Measurements from ENCODE around the gene PRSS27. TPM values are rescaled to one million over a fixed set of nuclear protein-coding genes. Genes with fewer than 3 reads are reported as not detected.

Gene PRSS27
- total RNA-seq, 2 donors from 2014 or later, result 0.83 to 1.4 TPM

DNA sequence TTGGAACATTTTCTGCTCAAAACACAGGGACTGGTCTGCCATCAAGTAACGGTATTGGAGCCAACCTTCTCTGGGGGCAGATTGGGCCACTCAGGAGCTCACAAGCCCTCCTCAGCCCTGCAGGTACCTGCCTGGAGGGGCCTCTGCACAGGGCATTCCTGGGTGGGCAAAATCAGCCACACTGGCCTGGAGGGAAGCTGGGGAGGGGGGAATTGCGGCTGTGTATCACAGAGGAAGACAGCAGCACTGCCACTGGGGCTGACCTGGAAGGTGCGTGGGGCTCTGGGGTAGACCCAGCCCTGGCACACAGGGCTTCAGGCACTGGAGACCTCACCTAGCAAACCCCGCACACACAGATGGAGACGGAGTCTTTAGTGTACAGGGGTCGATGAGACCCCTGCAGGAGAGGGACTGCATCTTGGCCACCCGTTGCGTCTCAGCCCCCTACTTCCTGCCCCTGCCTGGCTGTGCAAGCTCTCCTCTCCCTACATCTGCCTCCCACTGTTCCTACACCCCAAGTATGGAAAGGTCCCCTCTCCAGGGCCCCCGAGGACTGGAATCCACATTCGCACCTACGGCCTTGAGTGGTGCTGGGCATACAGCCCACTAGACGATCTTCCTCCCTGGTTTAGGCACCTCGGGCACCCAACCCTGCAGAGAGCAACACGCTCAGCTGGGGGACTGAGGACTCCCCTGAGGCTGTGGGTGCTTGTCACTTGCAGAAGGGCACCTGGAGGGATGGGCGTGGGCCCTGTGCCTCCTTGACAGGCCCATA is 25.3 kb upstream of the PRSS27 start:
- DNase-seq (no peak), ATAC-seq (no peak)
- Mint-ChIP-seq H3K4me1 (no peaks in the 10 kb centered on the region), H3K27ac (no peak overlapping the region), H3K4me3 (no peak overlapping the region), H3K36me3 (ENCODE audit: low read depth) (no peaks in the 10 kb centered on the region), H3K27me3 (peaks cover 5% of the 10 kb centered on the region)
- H3K9me3 ChIP-seq (ENCODE audit: control insufficient read depth, low read length, poor library complexity, severe bottlenecking), result no peaks in the 10 kb centered on the region

GRCh38 chr16:2744711-2745110 is 24.7 kb upstream of the PRSS27 start:
- H3K9me3 ChIP-seq (ENCODE audit: control insufficient read depth, low read length, poor library complexity, severe bottlenecking), result no peaks in the 10 kb centered on the region
- no peak for ATAC-seq
- DNase-seq, result no peak
- Mint-ChIP-seq H3K4me3 (no peak overlapping the region), H3K4me1 (no peaks in the 10 kb centered on the region), H3K27ac (no peak overlapping the region), H3K36me3 (ENCODE audit: low read depth) (no peaks in the 10 kb centered on the region), H3K27me3 (peaks cover 5% of the 10 kb centered on the region)

GRCh38 chr16:2743007-2743810 is 23.2 kb upstream of the PRSS27 start:
- Mint-ChIP-seq H3K27ac (no peak overlapping the region), H3K4me1 (no peaks in the 10 kb centered on the region), H3K27me3 (peaks cover 5% of the 10 kb centered on the region), H3K36me3 (ENCODE audit: low read depth) (no peaks in the 10 kb centered on the region), H3K4me3 (no peak overlapping the region)
- no peaks in the 10 kb centered on the region for H3K9me3 ChIP-seq (ENCODE audit: control insufficient read depth, low read length, poor library complexity, severe bottlenecking)
- ATAC-seq, result no peak
- DNase-seq, result no peak

GRCh38 chr16:2742323-2743006 is 22.4 kb upstream of the PRSS27 start:
- H3K36me3 Mint-ChIP-seq (ENCODE audit: low read depth), result no peaks in the 10 kb centered on the region
- no peak for DNase-seq
- H3K4me1 Mint-ChIP-seq, result no peaks in the 10 kb centered on the region
- H3K27ac Mint-ChIP-seq, result no peak overlapping the region
- ATAC-seq, result no peak
- no peak overlapping the region for H3K4me3 Mint-ChIP-seq
- H3K27me3 Mint-ChIP-seq, result peaks cover 5% of the 10 kb centered on the region
- no peaks in the 10 kb centered on the region for H3K9me3 ChIP-seq (ENCODE audit: control insufficient read depth, low read length, poor library complexity, severe bottlenecking)

- Mint-ChIP-seq H3K4me1 (no peaks in the 10 kb centered on the region), H3K27ac (no peak overlapping the region), H3K4me3 (no peak overlapping the region), H3K36me3 (ENCODE audit: low read depth) (no peaks in the 10 kb centered on the region), H3K27me3 (peaks cover 9% of the 10 kb centered on the region)
- DNase-seq, result no peak
- H3K9me3 ChIP-seq (ENCODE audit: control insufficient read depth, low read length, poor library complexity, severe bottlenecking), result no peaks in the 10 kb centered on the region
- ATAC-seq, result no peak
Observed at GRCh38 chr16:2741168-2741567, 21.1 kb upstream of the PRSS27 start.

DNA sequence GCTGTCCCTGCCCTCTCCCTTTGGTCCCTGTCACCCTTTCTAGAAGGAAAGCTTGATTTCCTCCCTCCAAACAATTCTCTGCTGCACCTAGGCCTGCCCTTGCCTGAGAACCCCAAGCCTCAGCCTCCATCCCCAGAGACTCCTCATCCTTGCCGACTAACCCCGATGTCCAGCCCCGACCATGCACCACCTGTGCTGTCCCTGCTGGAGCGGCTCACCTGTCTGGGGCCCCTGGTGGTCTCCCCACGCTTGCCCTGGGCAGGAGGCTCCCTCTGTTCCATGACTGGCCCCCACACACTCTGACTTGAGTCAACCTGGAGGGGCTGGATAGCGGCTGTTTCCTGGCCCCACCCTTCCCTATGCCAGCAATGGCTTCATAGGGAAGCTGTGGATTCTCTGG is 20.5 kb upstream of the PRSS27 start:
- ATAC-seq (no peak), DNase-seq (no peak)
- H3K27ac Mint-ChIP-seq, result peak overlapping the region; percentile 67
- H3K27me3 Mint-ChIP-seq, result peaks cover 9% of the 10 kb centered on the region
- H3K4me3 Mint-ChIP-seq, result no peak overlapping the region
- H3K4me1 Mint-ChIP-seq, result no peaks in the 10 kb centered on the region
- no peaks in the 10 kb centered on the region for H3K36me3 Mint-ChIP-seq (ENCODE audit: low read depth)
- H3K9me3 ChIP-seq (ENCODE audit: control insufficient read depth, low read length, poor library complexity, severe bottlenecking), result no peaks in the 10 kb centered on the region

- Mint-ChIP-seq H3K27ac (peak overlapping the region; percentile 67), H3K4me1 (no peaks in the 10 kb centered on the region), H3K36me3 (ENCODE audit: low read depth) (no peaks in the 10 kb centered on the region), H3K27me3 (peaks cover 9% of the 10 kb centered on the region), H3K4me3 (no peak overlapping the region)
- no peaks in the 10 kb centered on the region for H3K9me3 ChIP-seq (ENCODE audit: control insufficient read depth, low read length, poor library complexity, severe bottlenecking)
- no peak for DNase-seq
- no peak for ATAC-seq
Observed at GRCh38 chr16:2739625-2740430, 19.8 kb upstream of the PRSS27 start.

DNA sequence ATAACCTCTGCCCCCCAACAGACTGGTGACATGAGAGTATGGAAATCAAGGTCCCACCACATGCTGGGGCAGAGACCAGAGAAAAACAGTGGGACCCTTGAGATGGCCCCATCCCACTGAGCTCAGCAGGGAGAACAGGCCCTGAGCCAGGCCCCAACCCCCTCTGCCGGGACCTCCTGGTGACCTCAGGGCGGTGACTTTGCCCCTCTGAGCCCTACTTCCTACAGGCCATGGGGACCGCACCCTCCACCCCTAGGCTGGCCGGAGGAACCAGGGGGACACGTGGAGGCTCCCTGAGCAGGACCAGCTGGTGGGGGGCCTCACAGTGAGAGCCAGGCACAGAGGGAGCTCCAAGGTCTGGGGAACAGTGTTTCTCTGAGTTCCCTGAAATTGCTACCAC is 18.6 kb upstream of the PRSS27 start:
- peaks cover 9% of the 10 kb centered on the region for H3K27me3 Mint-ChIP-seq
- no peak overlapping the region for H3K27ac Mint-ChIP-seq
- no peak for ATAC-seq
- DNase-seq, result no peak
- H3K36me3 Mint-ChIP-seq (ENCODE audit: low read depth), result no peaks in the 10 kb centered on the region
- H3K9me3 ChIP-seq (ENCODE audit: control insufficient read depth, low read length, poor library complexity, severe bottlenecking), result no peaks in the 10 kb centered on the region
- H3K4me1 Mint-ChIP-seq, result no peaks in the 10 kb centered on the region
- no peak overlapping the region for H3K4me3 Mint-ChIP-seq

DNA sequence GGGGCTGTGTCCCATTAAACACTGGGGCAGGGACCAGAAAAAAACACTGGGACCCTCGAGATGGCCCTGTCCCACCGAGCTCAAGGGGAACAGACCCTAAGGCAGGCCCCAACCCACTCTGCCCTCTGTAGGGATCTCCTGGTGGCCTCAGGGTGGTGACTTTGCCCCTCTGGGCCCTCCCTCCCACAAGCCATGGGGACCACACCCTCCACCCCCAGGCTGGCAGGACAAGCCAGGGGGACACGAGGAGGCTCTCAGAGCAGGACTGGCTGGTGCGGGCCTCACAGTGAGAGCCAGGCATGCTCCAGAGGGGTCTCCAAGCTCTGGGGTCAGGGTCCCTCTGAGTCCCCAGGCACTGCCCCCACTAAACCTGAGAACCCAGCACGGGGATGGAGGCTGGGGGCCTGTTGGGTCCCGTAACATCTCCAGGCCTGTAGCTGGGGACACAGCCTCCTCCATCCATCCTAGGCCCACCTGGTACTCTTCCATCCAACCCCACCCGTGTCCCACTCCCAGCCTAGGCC is 17.9 kb upstream of the PRSS27 start:
- no peak overlapping the region for H3K4me3 Mint-ChIP-seq
- no peak overlapping the region for H3K27ac Mint-ChIP-seq
- no peaks in the 10 kb centered on the region for H3K36me3 Mint-ChIP-seq (ENCODE audit: low read depth)
- no peaks in the 10 kb centered on the region for H3K4me1 Mint-ChIP-seq
- ATAC-seq (no peak), DNase-seq (no peak)
- no peaks in the 10 kb centered on the region for H3K9me3 ChIP-seq (ENCODE audit: control insufficient read depth, low read length, poor library complexity, severe bottlenecking)
- peaks cover 9% of the 10 kb centered on the region for H3K27me3 Mint-ChIP-seq

DNA sequence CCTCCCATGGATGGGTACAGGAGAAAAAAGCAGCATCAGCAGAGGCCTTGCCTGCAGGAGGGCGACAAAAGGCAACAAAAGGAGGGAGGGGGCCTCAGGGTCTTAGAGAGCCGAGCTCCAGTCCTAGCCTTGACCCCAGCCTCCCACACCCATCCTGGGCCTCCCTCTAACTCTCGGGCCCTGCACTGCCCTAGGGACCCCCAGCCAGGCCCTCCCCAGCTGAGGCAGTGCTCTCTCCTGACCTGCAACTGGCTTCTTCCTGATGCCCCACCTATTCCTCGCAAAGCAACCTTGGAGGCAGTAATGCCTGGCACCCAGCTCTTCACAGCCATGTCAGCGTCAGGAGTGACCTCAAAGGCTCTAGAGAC is 17.2 kb upstream of the PRSS27 start:
- no peak for ATAC-seq
- H3K27me3 Mint-ChIP-seq, result peaks cover 9% of the 10 kb centered on the region

GRCh38 chr16:2736476-2737237 is 16.6 kb upstream of the PRSS27 start:
- ATAC-seq, result no peak
- H3K4me1 Mint-ChIP-seq, result no peaks in the 10 kb centered on the region
- no peak for DNase-seq
- no peaks in the 10 kb centered on the region for H3K36me3 Mint-ChIP-seq (ENCODE audit: low read depth)
- H3K27me3 Mint-ChIP-seq, result peaks cover 9% of the 10 kb centered on the region
- no peak overlapping the region for H3K27ac Mint-ChIP-seq
- no peak overlapping the region for H3K4me3 Mint-ChIP-seq
- no peaks in the 10 kb centered on the region for H3K9me3 ChIP-seq (ENCODE audit: control insufficient read depth, low read length, poor library complexity, severe bottlenecking)

More for the DNA sequence above, 17.2 kb upstream of the PRSS27 start:
- Mint-ChIP-seq H3K27ac (no peak overlapping the region), H3K4me3 (no peak overlapping the region), H3K4me1 (no peaks in the 10 kb centered on the region), H3K36me3 (ENCODE audit: low read depth) (no peaks in the 10 kb centered on the region)
- no peak for DNase-seq
- H3K9me3 ChIP-seq (ENCODE audit: control insufficient read depth, low read length, poor library complexity, severe bottlenecking), result no peaks in the 10 kb centered on the region

DNA sequence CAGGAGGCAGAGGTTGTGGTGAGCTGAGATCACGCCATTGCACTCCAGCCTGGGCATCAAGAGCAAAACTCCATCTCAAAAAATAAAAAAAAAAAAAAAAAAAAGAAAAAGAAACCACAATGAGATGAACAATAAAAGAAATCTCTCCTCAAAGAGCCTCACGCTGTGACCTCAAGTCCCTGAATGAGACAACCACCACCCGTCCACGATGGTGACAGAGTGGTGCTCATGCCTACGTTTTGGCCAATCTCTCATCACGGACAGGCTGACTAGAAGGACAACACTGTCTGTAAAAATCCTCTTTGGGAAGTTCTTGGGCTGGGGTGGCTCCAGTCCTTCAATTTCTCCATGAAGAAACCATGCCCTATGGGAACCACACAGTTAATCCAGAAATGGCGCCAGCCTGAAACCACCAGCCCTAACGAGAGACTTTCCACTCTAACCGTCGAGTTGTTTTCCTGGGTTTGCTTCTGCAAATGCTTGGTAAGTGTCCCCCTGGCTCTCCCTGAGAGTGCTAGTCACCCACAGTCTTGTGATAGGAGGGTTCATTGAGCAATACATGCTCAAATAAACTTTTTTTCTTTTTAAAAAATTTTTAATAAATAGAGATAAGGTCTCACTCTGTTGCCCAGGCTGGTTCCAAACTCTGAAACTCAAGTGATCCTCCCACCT is 15.0 kb upstream of the PRSS27 start:
- Mint-ChIP-seq H3K27me3 (peaks cover 4% of the 10 kb centered on the region), H3K27ac (no peak overlapping the region), H3K36me3 (ENCODE audit: low read depth) (no peaks in the 10 kb centered on the region), H3K4me3 (no peak overlapping the region), H3K4me1 (no peaks in the 10 kb centered on the region)
- DNase-seq (no peak), ATAC-seq (no peak)
- no peaks in the 10 kb centered on the region for H3K9me3 ChIP-seq (ENCODE audit: control insufficient read depth, low read length, poor library complexity, severe bottlenecking)

Measured in T-helper 17 cell (primary cell).